IMR-90 (cell line): ENCODE results near the gene TMC7. TPM values are rescaled to one million over a fixed set of nuclear protein-coding genes. Genes with fewer than 3 reads are reported as not detected.

Experiments used
- ATAC-seq: fragments of 200-7000 bp; cut with Tn5 transposase; 2 replicates; pipeline ENCODE4 v1.9.1; 2020; ENCODE audit warnings: low read depth, mild to moderate bottlenecking, moderate library complexity
- BruUV-seq: library from RNA; stranded (reverse); fragments of 400-500 nt; replicated peaks from 2 replicates; lab custom pipeline; 2021; lab: Mats Ljungman, UMichigan
- CTCF ChIA-PET: fragments of 300-600 bp; formaldehyde crosslinking; extraction: SDS; loops from one replicate; lab custom pipeline; 2021; ENCODE audit warnings: antibody characterized with exemption; lab: Yijun Ruan, JAX
- POLR2A ChIA-PET: fragments of 300-600 bp; sonication (Branson Sonifier 250); formaldehyde crosslinking; loops from one replicate; lab custom pipeline; 2022; ENCODE audit warnings: antibody characterized with exemption; ENCODE audit not compliant: unreplicated experiment; lab: Charles Lee
- DNase-seq: peaks from one replicate; pipeline ENCODE4 v3.0.0; 2013
- H2AFZ ChIP-seq: replicated peaks from 2 replicates; pipeline ENCODE3; 2013; ENCODE audit warnings: low read length, mild to moderate bottlenecking; ENCODE audit not compliant: poor library complexity
- H2AK5ac ChIP-seq: 2 replicates; pipeline ENCODE4 v1.6.1; 2013; ENCODE audit warnings: low read depth, low read length, inconsistent platforms
- H2AK9ac ChIP-seq: replicated peaks from 2 replicates; pipeline ENCODE3; 2013; ENCODE audit warnings: mild to moderate bottlenecking, low read depth, low read length, moderate library complexity; ENCODE audit not compliant: poor library complexity
- H2BK120ac ChIP-seq: 2 replicates; pipeline ENCODE4 v1.6.1; 2013; ENCODE audit warnings: low read depth, low read length, inconsistent platforms
- H2BK15ac ChIP-seq: 3 replicates; pipeline ENCODE4 v1.6.1; 2013; ENCODE audit warnings: low read depth, low read length, inconsistent platforms
- H2BK20ac ChIP-seq: 2 replicates; pipeline ENCODE4 v1.6.1; 2013; ENCODE audit warnings: low read depth, mild to moderate bottlenecking, inconsistent platforms, low read length, moderate library complexity
- H2BK5ac ChIP-seq: 2 replicates; pipeline ENCODE4 v1.6.1; 2013; ENCODE audit warnings: mild to moderate bottlenecking, low read depth, low read length, inconsistent platforms; ENCODE audit not compliant: poor library complexity, severe bottlenecking
- H3K14ac ChIP-seq: replicated peaks from 2 replicates; pipeline ENCODE4 v1.6.1; 2013; ENCODE audit warnings: low read depth, low read length, inconsistent platforms
- H3K18ac ChIP-seq: 2 replicates; pipeline ENCODE4 v1.6.1; 2013; ENCODE audit warnings: low read depth, low read length, control low read depth
- H3K23ac ChIP-seq: 2 replicates; pipeline ENCODE4 v1.6.1; 2013; ENCODE audit warnings: low read depth, low read length, inconsistent platforms
- H3K27ac ChIP-seq: 2 replicates; pipeline ENCODE4 v1.5.1; 2013; ENCODE audit warnings: mild to moderate bottlenecking, control low read depth, low read length; ENCODE audit not compliant: insufficient read depth
- H3K27me3 ChIP-seq: 2 replicates; pipeline ENCODE4 v1.6.1; 2013; ENCODE audit warnings: low read length; ENCODE audit not compliant: control insufficient read depth, insufficient read depth
- H3K36me3 ChIP-seq: 2 replicates; pipeline ENCODE4 v1.6.1; 2013; ENCODE audit warnings: low read length, mixed read lengths; ENCODE audit not compliant: control insufficient read depth, insufficient read depth
- H3K4ac ChIP-seq: 2 replicates; pipeline ENCODE4 v1.6.1; 2013; ENCODE audit warnings: low read depth, low read length, inconsistent platforms
- H3K4me1 ChIP-seq: 2 replicates; pipeline ENCODE4 v1.6.1; 2013; ENCODE audit warnings: low read length, mixed read lengths; ENCODE audit not compliant: control insufficient read depth, insufficient read depth
- H3K4me2 ChIP-seq: 2 replicates; pipeline ENCODE4 v1.6.1; 2013; ENCODE audit warnings: low read depth, mild to moderate bottlenecking, control low read depth, low read length, moderate library complexity
- H3K4me3 ChIP-seq: 2 replicates; pipeline ENCODE4 v1.5.1; 2013; ENCODE audit warnings: low read depth, mild to moderate bottlenecking, control low read depth, low read length, moderate library complexity; ENCODE audit not compliant: insufficient read depth
- H3K56ac ChIP-seq: 2 replicates; pipeline ENCODE4 v1.6.1; 2013; ENCODE audit warnings: low read length, inconsistent platforms; ENCODE audit not compliant: insufficient read depth; ENCODE audit errors: extremely low read depth
- H3K79me1 ChIP-seq, 2 experiments: 2 replicates each; pipeline ENCODE4 v1.6.1; 2013; ENCODE audit warnings: low read length in 2 of 2, inconsistent platforms in 1 of 2, low read depth in 1 of 2
- H3K9ac ChIP-seq: 2 replicates; pipeline ENCODE4 v1.6.1; 2013; ENCODE audit warnings: low read depth, low read length, control low read depth
- H3K9me1 ChIP-seq: 2 replicates; pipeline ENCODE4 v1.6.1; 2013; ENCODE audit warnings: low read length, inconsistent platforms; ENCODE audit not compliant: insufficient read depth
- H3K9me3 ChIP-seq: 2 replicates; pipeline ENCODE4 v1.6.1; 2013; ENCODE audit warnings: low read length; ENCODE audit not compliant: control insufficient read depth, insufficient read depth
- H4K20me1 ChIP-seq: 2 replicates; pipeline ENCODE4 v1.6.1; 2013; ENCODE audit warnings: low read length, inconsistent platforms; ENCODE audit not compliant: insufficient read depth
- H4K5ac ChIP-seq: 2 replicates; pipeline ENCODE4 v1.6.1; 2013; ENCODE audit warnings: mild to moderate bottlenecking, low read depth, low read length, control low read depth
- H4K8ac ChIP-seq, 2 experiments: 2 replicates each; pipeline ENCODE4 v1.6.1; 2013; ENCODE audit warnings: low read depth in 2 of 2, low read length in 2 of 2, control low read depth in 1 of 2, inconsistent platforms in 1 of 2
- H4K91ac ChIP-seq: 2 replicates; pipeline ENCODE4 v1.6.1; 2013; ENCODE audit warnings: low read depth, low read length, inconsistent platforms; ENCODE audit not compliant: insufficient read depth
- BHLHE40 ChIP-seq: fragments of 150-350 bp; IDR thresholded peaks from 2 replicates; pipeline ENCODE4 v1.6.1; 2016; ENCODE audit warnings: mild to moderate bottlenecking, low read depth, low read length
- CEBPB ChIP-seq: IDR thresholded peaks from 2 replicates; pipeline ENCODE4 v1.6.1; 2012; ENCODE audit warnings: low read depth, low read length, improper control_type of control experiment
- FOS ChIP-seq: fragments of 150-350 bp; IDR thresholded peaks from 2 replicates; pipeline ENCODE4 v1.6.1; 2016; ENCODE audit warnings: low read depth, low read length
- MXI1 ChIP-seq: IDR thresholded peaks from 2 replicates; pipeline ENCODE4 v1.6.1; 2012; ENCODE audit warnings: low read depth, mild to moderate bottlenecking, low read length, moderate library complexity, borderline replicate concordance
- NFE2L2 ChIP-seq: fragments of 150-350 bp; IDR thresholded peaks from 2 replicates; pipeline ENCODE4 v1.6.1; 2016; ENCODE audit warnings: low read depth, mild to moderate bottlenecking, low read length
- POLR2A ChIP-seq: IDR thresholded peaks from 2 replicates; pipeline ENCODE4 v1.6.1; 2012; ENCODE audit warnings: mild to moderate bottlenecking, low read depth, low read length
- RCOR1 ChIP-seq: IDR thresholded peaks from 2 replicates; pipeline ENCODE4 v1.6.1; 2012; ENCODE audit warnings: mild to moderate bottlenecking, low read length, improper control_type of control experiment; ENCODE audit not compliant: insufficient replicate concordance
- RFX5 ChIP-seq: IDR thresholded peaks from 2 replicates; pipeline ENCODE4 v1.8.0; 2012; ENCODE audit warnings: low read depth, mild to moderate bottlenecking, low read length, moderate library complexity
- SMC3 ChIP-seq: fragments of 150-350 bp; IDR thresholded peaks from 2 replicates; pipeline ENCODE4 v1.6.1; 2016; ENCODE audit warnings: low read depth, mild to moderate bottlenecking, antibody characterized with exemption, low read length, moderate library complexity
- USF2 ChIP-seq: fragments of 150-350 bp; IDR thresholded peaks from 2 replicates; pipeline ENCODE4 v1.6.1; 2017; ENCODE audit warnings: mild to moderate bottlenecking, antibody characterized with exemption, low read length, low read depth
- WGBS, 2 experiments: methylation state at CpG; one replicate each; pipeline versions ENCODE4 v1.1.5 to v1.1.7; 2013; ENCODE audit warnings: missing lambda C conversion rate in 2 of 2; ENCODE audit not compliant: insufficient read length in 1 of 2; ENCODE audit errors: extremely low coverage in 2 of 2; 5-methylcytosine and 5-hydroxymethylcytosine counted together
- dilution Hi-C: fragments of 300-500 bp; cut with HindIII; formaldehyde crosslinking; loops from one replicate; pipeline ENCODE4 v1.14.3; 2018; ENCODE audit warnings: low sequenced_read_pairs; ENCODE audit not compliant: unreplicated experiment
- in situ Hi-C: fragments of 300-500 bp; cut with MboI; formaldehyde crosslinking; loops from 3 replicates; pipeline ENCODE4 v1.14.3; 2019; ENCODE audit warnings: low sequenced_read_pairs, inconsistent platforms, mixed read lengths
- intact Hi-C: fragments of 100-400 bp; cut with micrococcal nuclease; formaldehyde crosslinking; loops from 2 replicates; pipeline ENCODE4 v1.10.0; 2022
- polyA plus RNA-seq, 3 experiments: library from polyadenylated mRNA; depleted of rRNA; stranded (reverse); fragments of >200 nt; gene quantifications; 2 replicates each; pipeline ENCODE4 v1.2.3, GENCODE V29; 2012; ENCODE audit warnings: low replicate concordance in 1 of 3
- total RNA-seq: library from RNA; depleted of rRNA; stranded (reverse); fragments of >200 nt; gene quantifications from 2 replicates; pipeline ENCODE4 v1.2.3, GENCODE V29; 2012

The TMC7 gene
- total and polyA plus RNA-seq, 2 of the 4 experiments (the other 2 are of a cell fraction): 0.27 to 0.36 TPM

- dilution Hi-C loops: no loop called here
- CTCF ChIA-PET: interaction anchor here (1.3 kb wide), 1 partner anchor 17 kb away, joined by 3 read pairs; the partner anchor contains the start of gene TMC7
- Histone ChIP-seq H4K5ac (no peak overlapping the region), H2BK15ac (no peak overlapping the region), H2BK5ac (no peak overlapping the region), H3K27me3 (no peaks in the 10 kb centered on the region; the same call in 1 of the 2 replicates), H3K4me2 (no peak overlapping the region), H2BK120ac (no peak overlapping the region), H3K9ac (no peak overlapping the region), H2AK5ac (no peak overlapping the region), H3K9me3 (no peaks in the 10 kb centered on the region), H4K20me1 (no peaks in the 10 kb centered on the region), H3K18ac (no peak overlapping the region), H3K79me1 (no peaks in the 10 kb centered on the region), H2AFZ (no peak overlapping the region), H3K4ac (no peak overlapping the region), H3K14ac (no peak overlapping the region), H4K91ac (no peak overlapping the region), H2BK20ac (no peak overlapping the region), H3K56ac (no peak overlapping the region), H3K23ac (no peak overlapping the region), H3K4me1 (no peaks in the 10 kb centered on the region), H3K27ac (no peak overlapping the region), H2AK9ac (no peak overlapping the region), H3K4me3 (no peak overlapping the region), H4K8ac (no peak overlapping the region), H3K9me1 (no peaks in the 10 kb centered on the region), H3K36me3 (no peaks in the 10 kb centered on the region)
- BruUV-seq: no TSS peak
- 100% methylated on average over 1 of the region's 5 CpGs; no CpG with 5 or more reads in 1 of the 2 experiments for WGBS, 2 experiments
- POLR2A ChIA-PET: no interaction called here
- in situ Hi-C loops: no loop called here
- no peak for TF ChIP-seq RFX5
- no peak for TF ChIP-seq SMC3
- TF ChIP-seq MXI1: no peak
- no peak for TF ChIP-seq USF2
- no peak for TF ChIP-seq RCOR1
- no peak for TF ChIP-seq POLR2A
- no peak for TF ChIP-seq CEBPB
- no peak for TF ChIP-seq BHLHE40
- no peak for TF ChIP-seq FOS
- TF ChIP-seq NFE2L2: no peak
- intact Hi-C loops: no loop called here
- ATAC-seq (no peak), DNase-seq (no peak)
Observed at GRCh38 chr16:18966791-18967190, 16.9 kb upstream of the TMC7 start.
